A549 (cell line): ENCODE measurements around the gene DPYD. TPM values are rescaled to one million over a fixed set of nuclear protein-coding genes. Genes with fewer than 3 reads are reported as not detected.
A peak's percentile ranks its signal among the peaks of the same experiment; 100 is the strongest.

Experiments
- ATAC-seq, 2 experiments: fragments of 200-7000 bp in 1 of 2; fragments of >200 bp in 1 of 2; cut with Nextera tagmentation in 1 of 2; cut with Tn5 transposase in 1 of 2; 3 replicates each; pipeline versions ENCODE4 v1.8.0 to v1.9.1; 2018 to 2020; ENCODE audit warnings: mild to moderate bottlenecking in 1 of 2, moderate library complexity in 1 of 2
- CTCF ChIA-PET: fragments of 300-600 bp; sonication (Branson Sonifier 250); formaldehyde crosslinking; extraction: SDS; loops from one replicate; lab custom pipeline; 2021; ENCODE audit warnings: antibody characterized with exemption, inconsistent platforms; lab: Yijun Ruan, JAX
- POLR2A ChIA-PET: fragments of 350-600 bp; formaldehyde crosslinking; extraction: SDS; loops from one replicate; lab custom pipeline; 2021; ENCODE audit warnings: antibody characterized with exemption, inconsistent platforms; lab: Yijun Ruan, JAX
- DNase-seq, 2 experiments: peaks; one replicate each; pipeline versions ENCODE4 v3.0.0 to v3.0.0-alpha.2; 2011 to 2016; ENCODE audit warnings: low read depth in 1 of 2, low spot score in 1 of 2
- FAIRE-seq: peaks from 2 replicates; lab custom pipeline; 2011; peaks lifted over from hg19 to GRCh38; lab: Jason Lieb, UNC
- H3K27ac ChIP-seq, 2 experiments: fragments of >200 bp; sonication (Bioruptor Twin); formaldehyde crosslinking; 3 replicates each; pipeline ENCODE4 v1.5.1; 2016 to 2017
- H3K4me1 ChIP-seq: fragments of >200 bp; sonication (Bioruptor Twin); formaldehyde crosslinking; 3 replicates; pipeline ENCODE4 v1.6.1; 2016
- H3K4me2 ChIP-seq: fragments of >200 bp; sonication (Bioruptor Twin); formaldehyde crosslinking; 3 replicates; pipeline ENCODE4 v1.6.1; 2016
- H3K4me3 ChIP-seq: fragments of >200 bp; sonication (Bioruptor Twin); formaldehyde crosslinking; 3 replicates; pipeline ENCODE4 v1.5.1; 2016
- H3K9me3 ChIP-seq: fragments of >200 bp; sonication (Bioruptor Twin); formaldehyde crosslinking; 3 replicates; pipeline ENCODE4 v1.6.1; 2016
- BHLHE40 ChIP-seq: IDR thresholded peaks from 2 replicates; pipeline ENCODE4 v1.6.1; 2012; ENCODE audit warnings: low read depth, low read length, inconsistent platforms
- CBX8 ChIP-seq: fragments of 200-600 bp; sonication (generic); IDR thresholded peaks from 2 replicates; pipeline ENCODE4 v1.6.1; 2016
- CEBPB ChIP-seq, 2 experiments: fragments of >200 bp in 1 of 2; sonication (Bioruptor Twin) in 1 of 2; formaldehyde crosslinking in 1 of 2; IDR thresholded peaks; 2 replicates each; pipeline ENCODE4 v1.6.1; 2012 to 2016
- CHD4 ChIP-seq: fragments of 200-600 bp; sonication (generic); IDR thresholded peaks from 2 replicates; pipeline ENCODE4 v1.6.1; 2016; ENCODE audit warnings: antibody characterized with exemption, mild to moderate bottlenecking, borderline replicate concordance
- EHMT2 ChIP-seq: fragments of 200-600 bp; sonication (generic); IDR thresholded peaks from 2 replicates; pipeline ENCODE4 v1.6.1; 2016; ENCODE audit warnings: antibody characterized with exemption, low read depth, mild to moderate bottlenecking, moderate library complexity
- FOSB ChIP-seq: fragments of 250-450 bp; sonication (Bioruptor Pico); IDR thresholded peaks from 2 replicates; pipeline ENCODE4 v1.5.0; 2020; ENCODE audit warnings: mild to moderate bottlenecking, moderate library complexity
- FOXS1 ChIP-seq: fragments of 250-450 bp; sonication (Bioruptor Pico); IDR thresholded peaks from 2 replicates; pipeline ENCODE4 v1.5.0; 2020; ENCODE audit warnings: mild to moderate bottlenecking, moderate library complexity
- GATA3 ChIP-seq: IDR thresholded peaks from 2 replicates; pipeline ENCODE4 v1.6.1; 2012; ENCODE audit warnings: borderline replicate concordance
- HDAC2 ChIP-seq: fragments of 200-600 bp; sonication (generic); IDR thresholded peaks from 2 replicates; pipeline ENCODE4 v1.6.1; 2016
- HEYL ChIP-seq: fragments of 250-450 bp; sonication (Bioruptor Pico); IDR thresholded peaks from 2 replicates; pipeline ENCODE4 v1.8.0; 2021; ENCODE audit warnings: mild to moderate bottlenecking, moderate library complexity
- HOXA7 ChIP-seq: fragments of 250-450 bp; sonication (Bioruptor Pico); IDR thresholded peaks from 2 replicates; pipeline ENCODE4 v1.5.0; 2020; ENCODE audit warnings: mild to moderate bottlenecking, moderate library complexity
- HOXB13 ChIP-seq: fragments of 250-450 bp; sonication (Bioruptor Pico); IDR thresholded peaks from 2 replicates; pipeline ENCODE4 v1.5.0; 2020; ENCODE audit warnings: low read depth, mild to moderate bottlenecking, moderate library complexity
- HOXB5 ChIP-seq: fragments of 250-450 bp; sonication (Bioruptor Pico); IDR thresholded peaks from 2 replicates; pipeline ENCODE4 v1.5.0; 2020; ENCODE audit warnings: mild to moderate bottlenecking, moderate library complexity
- JUN ChIP-seq, 2 experiments: fragments of >200 bp; sonication (Bioruptor Twin); formaldehyde crosslinking; IDR thresholded peaks; 2 replicates in 1 of 2; 3 replicates in 1 of 2; pipeline ENCODE4 v1.6.1; 2016 to 2017
- MAZ ChIP-seq: fragments of 150-350 bp; IDR thresholded peaks from 2 replicates; pipeline ENCODE4 v1.6.1; 2014; ENCODE audit warnings: antibody characterized with exemption, low read depth, low read length, borderline replicate concordance
- MYC ChIP-seq: IDR thresholded peaks from 2 replicates; pipeline ENCODE4 v1.6.1; 2012; ENCODE audit warnings: mild to moderate bottlenecking, inconsistent platforms, low read length, improper control_type of control experiment, borderline replicate concordance
- NR3C1 ChIP-seq: fragments of >200 bp; sonication (Bioruptor Twin); formaldehyde crosslinking; IDR thresholded peaks from 3 replicates; pipeline ENCODE4 v1.6.1; 2017
- PHF8 ChIP-seq: fragments of 200-600 bp; sonication (generic); IDR thresholded peaks from 2 replicates; pipeline ENCODE4 v1.6.1; 2016; ENCODE audit warnings: low read depth, mild to moderate bottlenecking, antibody characterized with exemption, moderate library complexity, borderline replicate concordance
- POLR2A ChIP-seq: IDR thresholded peaks from 2 replicates; pipeline ENCODE4 v1.6.1; 2012; ENCODE audit warnings: mild to moderate bottlenecking, low read length
- RARB ChIP-seq: fragments of 250-450 bp; sonication (Bioruptor Pico); IDR thresholded peaks from 2 replicates; pipeline ENCODE4 v1.8.0; 2021; ENCODE audit warnings: mild to moderate bottlenecking, moderate library complexity
- RFX5 ChIP-seq: fragments of 450-650 bp; IDR thresholded peaks from 2 replicates; pipeline ENCODE4 v1.7.1; 2014; ENCODE audit warnings: antibody characterized with exemption, mild to moderate bottlenecking, moderate library complexity
- RNF2 ChIP-seq: fragments of 200-600 bp; sonication (generic); IDR thresholded peaks from 2 replicates; pipeline ENCODE4 v1.6.1; 2016; ENCODE audit warnings: low read depth, mild to moderate bottlenecking, antibody characterized with exemption, moderate library complexity, borderline replicate concordance
- SMC3 ChIP-seq: fragments of >200 bp; sonication (Bioruptor Twin); formaldehyde crosslinking; IDR thresholded peaks from 3 replicates; pipeline ENCODE4 v1.6.1; 2018; ENCODE audit warnings: inconsistent platforms
- ZNF302 ChIP-seq: fragments of 250-450 bp; sonication (Bioruptor Pico); IDR thresholded peaks from 2 replicates; pipeline ENCODE4 v1.9.0; 2021; ENCODE audit warnings: inconsistent platforms, mild to moderate bottlenecking, moderate library complexity
- WGBS: methylation state at CpG from one replicate; pipeline ENCODE4 v1.1.6; 2017; ENCODE audit errors: missing lambda C conversion rate; 5-methylcytosine and 5-hydroxymethylcytosine counted together
- polyA plus RNA-seq, 4 experiments: library from polyadenylated mRNA; depleted of rRNA in 3 of 4; stranded (reverse); fragments of >200 nt; fragmentation: RNase III in 1 of 4; extraction: RNeasy Plus Mini Kit Qiagen cat#74134 plus additional on column Dnase treatment in 1 of 4; gene quantifications; 2 replicates in 3 of 4; 3 replicates in 1 of 4; pipeline ENCODE4 v1.2.3, GENCODE V29; 2011 to 2017
- TF ChIP-seq, protein P1 (sequence below): fragments of >200 bp; sonication (Bioruptor Twin); formaldehyde crosslinking; IDR thresholded peaks from 3 replicates; pipeline ENCODE4 v1.5.1; 2016
- TF ChIP-seq, protein P2 (sequence below): fragments of >200 bp; sonication (Bioruptor Twin); formaldehyde crosslinking; IDR thresholded peaks from 3 replicates; pipeline ENCODE4 v1.6.1; 2016
- TF ChIP-seq, protein P3 (sequence below): IDR thresholded peaks from 2 replicates; pipeline ENCODE4 v1.6.1; 2012

DPYD gene
- polyA plus RNA-seq, 2 of the 4 experiments (the other 2 are of a cell fraction) = 5.9 to 7.5 TPM

DNA sequence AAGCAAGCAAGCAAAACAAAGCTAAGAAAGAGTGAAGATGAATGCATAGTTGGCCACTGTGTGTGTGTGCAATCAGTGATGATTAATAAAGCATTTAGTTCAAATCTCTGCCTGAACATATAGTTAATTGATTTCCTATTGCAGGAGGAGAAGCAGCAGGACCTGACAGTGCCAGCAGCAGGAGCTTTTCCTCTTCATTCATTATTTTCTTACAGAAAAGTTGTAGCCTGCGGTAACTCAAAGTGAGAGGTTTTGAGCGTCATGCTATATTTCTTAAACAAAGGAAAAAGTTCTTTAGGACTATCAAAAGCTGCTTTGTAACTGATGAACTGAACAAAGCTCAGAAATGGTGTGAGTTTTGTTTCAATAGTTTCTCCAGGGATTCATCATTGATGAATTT lies 819.3 kb downstream of the DPYD start:
- no peak overlapping the region for H3K4me3 ChIP-seq
- DNase-seq (no peak), ATAC-seq (no peak)
- CTCF ChIA-PET = no interaction called here
- WGBS = 90% methylated on average over 2 of the region's 2 CpGs
- H3K9me3 ChIP-seq = no peaks in the 10 kb centered on the region
- no peak overlapping the region for H3K27ac ChIP-seq
- no peak for TF ChIP-seq RARB (CRISPR knock-in tag)
- TF ChIP-seq, protein P1, sequence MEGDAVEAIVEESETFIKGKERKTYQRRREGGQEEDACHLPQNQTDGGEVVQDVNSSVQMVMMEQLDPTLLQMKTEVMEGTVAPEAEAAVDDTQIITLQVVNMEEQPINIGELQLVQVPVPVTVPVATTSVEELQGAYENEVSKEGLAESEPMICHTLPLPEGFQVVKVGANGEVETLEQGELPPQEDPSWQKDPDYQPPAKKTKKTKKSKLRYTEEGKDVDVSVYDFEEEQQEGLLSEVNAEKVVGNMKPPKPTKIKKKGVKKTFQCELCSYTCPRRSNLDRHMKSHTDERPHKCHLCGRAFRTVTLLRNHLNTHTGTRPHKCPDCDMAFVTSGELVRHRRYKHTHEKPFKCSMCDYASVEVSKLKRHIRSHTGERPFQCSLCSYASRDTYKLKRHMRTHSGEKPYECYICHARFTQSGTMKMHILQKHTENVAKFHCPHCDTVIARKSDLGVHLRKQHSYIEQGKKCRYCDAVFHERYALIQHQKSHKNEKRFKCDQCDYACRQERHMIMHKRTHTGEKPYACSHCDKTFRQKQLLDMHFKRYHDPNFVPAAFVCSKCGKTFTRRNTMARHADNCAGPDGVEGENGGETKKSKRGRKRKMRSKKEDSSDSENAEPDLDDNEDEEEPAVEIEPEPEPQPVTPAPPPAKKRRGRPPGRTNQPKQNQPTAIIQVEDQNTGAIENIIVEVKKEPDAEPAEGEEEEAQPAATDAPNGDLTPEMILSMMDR = no peak
- TF ChIP-seq HOXA7 = no peak
- TF ChIP-seq CHD4 = no peak
- TF ChIP-seq POLR2A = no peak
- TF ChIP-seq, all 56 proteins: peak for 0
- no peak for FAIRE-seq
- no peaks in the 10 kb centered on the region for H3K4me1 ChIP-seq
- POLR2A ChIA-PET = no interaction called here
- H3K4me2 ChIP-seq = no peak overlapping the region

DNA sequence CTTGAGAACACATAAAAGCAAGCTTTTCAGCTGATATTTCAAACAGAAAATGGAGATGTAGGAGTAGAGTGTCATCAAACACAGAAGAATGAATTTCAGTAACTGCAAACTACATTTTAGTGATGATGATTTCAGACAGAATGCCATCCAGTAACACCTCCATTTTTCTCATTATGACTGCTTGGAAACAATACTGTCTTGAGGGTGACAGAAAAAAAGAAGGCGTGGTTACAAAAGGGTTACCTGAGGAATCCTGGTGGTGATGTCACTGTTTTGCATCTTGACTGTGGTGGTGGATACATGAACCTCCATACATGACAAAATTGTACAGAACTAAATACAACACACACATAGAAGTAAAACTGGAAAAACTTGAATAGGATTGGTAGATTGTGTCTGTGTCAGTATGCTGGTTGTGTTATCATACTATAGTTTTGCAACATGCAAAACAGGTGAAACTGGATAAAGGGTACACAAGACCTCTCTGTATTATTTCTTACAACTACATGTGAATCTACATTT lies 823.4 kb downstream of the DPYD start:
- Histone ChIP-seq H3K4me2 (no peak overlapping the region), H3K27ac (no peak overlapping the region), H3K4me1 (peaks cover 20% of the 10 kb centered on the region), H3K9me3 (no peaks in the 10 kb centered on the region), H3K4me3 (no peak overlapping the region)
- TF ChIP-seq CHD4 = no peak
- 82% methylated on average over 1 of the region's 1 CpG for WGBS
- CTCF ChIA-PET = no interaction called here
- DNase-seq (no peak), ATAC-seq (no peak), FAIRE-seq (no peak)
- POLR2A ChIA-PET = no interaction called here

DNA sequence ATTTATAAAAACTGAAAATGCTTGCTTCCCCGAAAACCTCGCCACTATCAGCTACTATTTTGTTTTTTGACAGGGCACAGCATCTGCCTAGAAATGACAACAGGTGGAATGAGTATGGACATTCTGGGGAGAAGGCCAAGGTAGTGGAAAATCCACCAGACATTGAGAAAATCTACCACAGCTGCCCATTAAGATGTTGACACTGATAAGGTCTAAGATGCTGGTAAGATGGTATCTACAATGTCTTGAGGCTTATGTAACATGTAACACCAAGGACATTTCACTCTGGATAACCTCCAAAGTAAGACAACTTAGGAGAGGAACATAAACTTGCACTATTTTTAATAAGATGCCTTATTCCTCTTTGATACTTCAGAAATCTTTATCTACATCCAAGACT lies 825.1 kb downstream of the DPYD start:
- FAIRE-seq = no peak
- ATAC-seq = no peak
- Histone ChIP-seq H3K9me3 (no peaks in the 10 kb centered on the region), H3K4me1 (peaks cover 20% of the 10 kb centered on the region), H3K4me3 (no peak overlapping the region), H3K27ac (0 out of 6 replicates have a peak overlapping the region, but pooled peaks of 1 of the 2 experiments have one; percentile 58), H3K4me2 (no peak overlapping the region)
- POLR2A ChIA-PET = no interaction called here
- no peak for DNase-seq
- TF ChIP-seq SMC3 (no peak), RNF2 (no peak)
- CTCF ChIA-PET = no interaction called here
- WGBS = 95% methylated on average over 2 of the region's 2 CpGs

DNA sequence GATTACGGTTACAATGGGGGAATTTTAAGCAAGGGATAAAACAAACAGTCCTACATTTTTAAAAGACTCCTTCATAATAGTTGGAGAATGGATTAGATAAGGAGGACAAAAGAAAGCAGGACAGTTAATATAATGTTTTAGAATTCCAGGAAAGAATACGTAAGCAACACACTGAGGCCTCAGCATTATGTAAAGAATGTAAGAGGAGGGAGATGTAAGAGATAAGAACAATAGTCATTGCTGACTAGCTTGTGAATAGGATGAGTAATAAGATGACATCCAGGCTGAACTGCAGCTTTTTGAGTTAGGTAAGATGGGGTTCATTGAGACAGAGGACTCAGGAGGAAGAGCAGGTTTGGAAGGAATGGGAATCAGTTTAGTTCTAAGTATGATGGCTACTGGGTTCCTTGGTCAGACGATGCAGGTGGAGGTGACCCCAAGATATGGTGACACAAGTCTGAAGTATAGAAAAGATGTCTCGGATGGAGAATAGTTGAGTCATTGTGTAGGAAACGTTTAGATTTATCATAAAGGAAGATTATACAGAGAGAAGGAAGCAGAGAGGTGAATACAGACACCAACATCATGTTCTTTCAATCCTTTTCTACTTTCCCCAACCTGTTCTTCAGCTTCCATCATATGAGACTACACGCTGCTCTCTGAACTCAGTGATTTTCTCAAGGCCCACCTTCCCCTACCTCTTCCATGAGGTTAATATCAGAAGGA lies 826.4 kb downstream of the DPYD start:
- FAIRE-seq (no peak), DNase-seq (peak; percentile 14 to 80), ATAC-seq (peak; percentile 96 to 98)
- ChIA-PET CTCF (interaction anchor here (0.6 to 1.4 kb wide), 2 partner anchors 44 to 1386 kb away, joined by 3 read pairs; no protein-coding TSS in a partner anchor), POLR2A (no interaction called here)
- WGBS = 28% methylated on average over 6 of the region's 6 CpGs
- Histone ChIP-seq H3K9me3 (no peaks in the 10 kb centered on the region), H3K4me3 (no peak overlapping the region), H3K4me1 (peaks cover 20% of the 10 kb centered on the region), H3K4me2 (peak overlapping the region; percentile 71), H3K27ac (peak overlapping the region; percentile 67 to 85)
- TF ChIP-seq HOXB5 (CRISPR knock-in tag) = no peak
- TF ChIP-seq SMC3 = no peak
- TF ChIP-seq POLR2A = no peak
- no peak for TF ChIP-seq HDAC2
- peak in 1 of 2 experiments; percentile 26; a peak in 1 of 5 replicates for TF ChIP-seq JUN (IDR thresholded peaks at IDR 0.05)
- TF ChIP-seq PHF8 = no peak
- no peak for TF ChIP-seq EHMT2
- TF ChIP-seq, protein P2, sequence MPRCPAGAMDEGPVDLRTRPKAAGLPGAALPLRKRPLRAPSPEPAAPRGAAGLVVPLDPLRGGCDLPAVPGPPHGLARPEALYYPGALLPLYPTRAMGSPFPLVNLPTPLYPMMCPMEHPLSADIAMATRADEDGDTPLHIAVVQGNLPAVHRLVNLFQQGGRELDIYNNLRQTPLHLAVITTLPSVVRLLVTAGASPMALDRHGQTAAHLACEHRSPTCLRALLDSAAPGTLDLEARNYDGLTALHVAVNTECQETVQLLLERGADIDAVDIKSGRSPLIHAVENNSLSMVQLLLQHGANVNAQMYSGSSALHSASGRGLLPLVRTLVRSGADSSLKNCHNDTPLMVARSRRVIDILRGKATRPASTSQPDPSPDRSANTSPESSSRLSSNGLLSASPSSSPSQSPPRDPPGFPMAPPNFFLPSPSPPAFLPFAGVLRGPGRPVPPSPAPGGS = 0 out of 3 replicates have a peak, but pooled peaks have one; percentile 39
- no peak for TF ChIP-seq FOXS1
- TF ChIP-seq RNF2 = no peak
- TF ChIP-seq HOXB13 (CRISPR knock-in tag) = no peak
- no peak for TF ChIP-seq ZNF302 (CRISPR knock-in tag)
- TF ChIP-seq HOXA7 = no peak
- no peak for TF ChIP-seq MYC
- peak; percentile 98 for TF ChIP-seq GATA3
- peak in 1 of 2 experiments; percentile 56; a peak in 1 of 4 replicates for TF ChIP-seq CEBPB (IDR thresholded peaks at IDR 0.05)
- no peak for TF ChIP-seq MAZ
- no peak for TF ChIP-seq BHLHE40
- no peak for TF ChIP-seq RARB (CRISPR knock-in tag)
- no peak for TF ChIP-seq NR3C1
- no peak for TF ChIP-seq RFX5
- no peak for TF ChIP-seq FOSB
- TF ChIP-seq CBX8 = no peak
- TF ChIP-seq, protein P3, sequence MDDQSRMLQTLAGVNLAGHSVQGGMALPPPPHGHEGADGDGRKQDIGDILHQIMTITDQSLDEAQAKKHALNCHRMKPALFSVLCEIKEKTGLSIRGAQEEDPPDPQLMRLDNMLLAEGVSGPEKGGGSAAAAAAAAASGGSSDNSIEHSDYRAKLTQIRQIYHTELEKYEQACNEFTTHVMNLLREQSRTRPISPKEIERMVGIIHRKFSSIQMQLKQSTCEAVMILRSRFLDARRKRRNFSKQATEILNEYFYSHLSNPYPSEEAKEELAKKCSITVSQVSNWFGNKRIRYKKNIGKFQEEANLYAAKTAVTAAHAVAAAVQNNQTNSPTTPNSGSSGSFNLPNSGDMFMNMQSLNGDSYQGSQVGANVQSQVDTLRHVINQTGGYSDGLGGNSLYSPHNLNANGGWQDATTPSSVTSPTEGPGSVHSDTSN = no peak
- TF ChIP-seq HEYL (CRISPR knock-in tag) = no peak
